ENCODE results near the gene RDX.

DNA sequence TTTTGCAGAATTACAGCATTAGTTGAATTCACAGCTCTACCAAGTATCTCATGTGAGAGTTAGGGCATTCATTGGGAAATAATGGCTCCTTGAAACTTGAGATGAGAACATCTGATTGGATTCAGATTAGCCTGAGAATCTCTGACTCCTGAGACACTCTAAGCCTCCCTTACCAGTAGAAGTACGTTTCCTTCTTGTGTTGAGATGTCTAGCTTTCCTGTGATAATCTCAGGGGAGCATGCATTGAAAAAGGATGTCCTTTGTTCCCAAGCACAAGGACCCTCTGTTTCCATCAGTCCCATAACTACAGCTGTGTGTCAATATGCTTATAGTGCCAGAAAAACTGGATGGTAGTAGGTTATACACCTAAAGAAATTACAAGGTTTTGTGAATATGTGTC lies 35.2 kb upstream of the RDX start:
- TF ChIP-seq, protein P1, sequence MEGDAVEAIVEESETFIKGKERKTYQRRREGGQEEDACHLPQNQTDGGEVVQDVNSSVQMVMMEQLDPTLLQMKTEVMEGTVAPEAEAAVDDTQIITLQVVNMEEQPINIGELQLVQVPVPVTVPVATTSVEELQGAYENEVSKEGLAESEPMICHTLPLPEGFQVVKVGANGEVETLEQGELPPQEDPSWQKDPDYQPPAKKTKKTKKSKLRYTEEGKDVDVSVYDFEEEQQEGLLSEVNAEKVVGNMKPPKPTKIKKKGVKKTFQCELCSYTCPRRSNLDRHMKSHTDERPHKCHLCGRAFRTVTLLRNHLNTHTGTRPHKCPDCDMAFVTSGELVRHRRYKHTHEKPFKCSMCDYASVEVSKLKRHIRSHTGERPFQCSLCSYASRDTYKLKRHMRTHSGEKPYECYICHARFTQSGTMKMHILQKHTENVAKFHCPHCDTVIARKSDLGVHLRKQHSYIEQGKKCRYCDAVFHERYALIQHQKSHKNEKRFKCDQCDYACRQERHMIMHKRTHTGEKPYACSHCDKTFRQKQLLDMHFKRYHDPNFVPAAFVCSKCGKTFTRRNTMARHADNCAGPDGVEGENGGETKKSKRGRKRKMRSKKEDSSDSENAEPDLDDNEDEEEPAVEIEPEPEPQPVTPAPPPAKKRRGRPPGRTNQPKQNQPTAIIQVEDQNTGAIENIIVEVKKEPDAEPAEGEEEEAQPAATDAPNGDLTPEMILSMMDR (IDR thresholded peaks at IDR 0.05; ENCODE audit: low read depth, low read length, poor library complexity, severe bottlenecking): no peak
- no peak for TF ChIP-seq EZH2phosphoT487 (IDR thresholded peaks at IDR 0.05; ENCODE audit: borderline replicate concordance, low read length)

All from DOHH2 (cell line).